GM12864 (cell line): ENCODE results near the gene CFDP1.

Source experiments
- DNase-seq: peaks from one replicate; pipeline ENCODE4 v3.0.0-alpha.2; 2011; ENCODE audit warnings: low read depth
- H3K4me3 ChIP-seq: 2 replicates; pipeline ENCODE4 v1.5.1; 2011; ENCODE audit warnings: mild to moderate bottlenecking, low read depth, low read length, control low read depth
- CTCF ChIP-seq: IDR thresholded peaks from 2 replicates; pipeline ENCODE4 v1.5.1; 2011; ENCODE audit warnings: low read depth, mild to moderate bottlenecking, moderate library complexity, low read length, control low read depth, inconsistent platforms; ENCODE audit errors: missing control alignments

Gene CFDP1

DNA sequence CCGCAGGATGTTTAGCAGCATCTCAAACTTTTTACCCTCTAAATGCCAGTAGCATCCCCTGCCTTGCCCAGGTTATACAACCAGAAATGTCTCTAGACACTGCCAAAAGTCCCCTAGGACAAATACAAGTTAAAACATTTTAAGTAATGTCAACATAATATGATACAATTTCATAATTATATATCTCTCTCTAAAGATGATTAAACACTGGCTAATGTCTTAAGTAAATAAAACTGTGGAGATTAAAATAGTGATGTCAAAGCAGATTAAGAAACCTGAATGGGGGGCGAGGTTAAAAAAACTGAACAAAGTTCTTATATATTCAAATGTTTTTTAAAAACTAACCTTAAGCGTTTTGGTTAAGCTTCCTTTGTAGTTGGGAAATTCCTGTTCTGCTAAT, 62.1 kb downstream of the CFDP1 start:
- TF ChIP-seq CTCF, result no peak
- H3K4me3 ChIP-seq, result no peak overlapping the region
- no peak for DNase-seq

DNA sequence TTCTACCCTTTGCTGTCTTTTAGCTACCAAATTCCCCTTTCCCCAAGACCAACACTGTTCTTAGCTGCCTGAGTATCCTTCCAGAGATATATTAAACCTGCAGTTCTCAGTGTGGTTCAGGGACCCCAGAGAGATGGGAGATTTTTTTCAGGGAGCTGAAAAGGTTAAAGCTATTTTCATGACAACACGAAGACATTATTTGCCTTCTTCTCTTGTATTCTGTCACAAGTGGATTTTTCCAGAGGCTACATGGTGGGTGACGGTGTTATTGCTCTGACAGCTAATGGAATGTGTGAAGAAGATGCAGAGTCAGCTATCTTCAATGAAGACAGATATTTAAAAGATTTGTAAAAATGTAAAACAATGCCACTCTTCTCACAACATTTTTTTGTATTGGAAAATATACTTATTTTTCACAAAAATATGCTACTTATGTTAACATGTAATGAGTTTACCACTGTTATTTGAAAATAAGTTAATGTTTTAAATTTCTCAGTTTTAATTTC, 69.0 kb downstream of the CFDP1 start:
- DNase-seq, result no peak
- TF ChIP-seq CTCF, result no peak
- H3K4me3 ChIP-seq, result no peak overlapping the region

GRCh38 chr16:75362846-75363245, 70.5 kb downstream of the CFDP1 start:
- DNase-seq, result no peak
- no peak for TF ChIP-seq CTCF
- no peak overlapping the region for H3K4me3 ChIP-seq

DNA sequence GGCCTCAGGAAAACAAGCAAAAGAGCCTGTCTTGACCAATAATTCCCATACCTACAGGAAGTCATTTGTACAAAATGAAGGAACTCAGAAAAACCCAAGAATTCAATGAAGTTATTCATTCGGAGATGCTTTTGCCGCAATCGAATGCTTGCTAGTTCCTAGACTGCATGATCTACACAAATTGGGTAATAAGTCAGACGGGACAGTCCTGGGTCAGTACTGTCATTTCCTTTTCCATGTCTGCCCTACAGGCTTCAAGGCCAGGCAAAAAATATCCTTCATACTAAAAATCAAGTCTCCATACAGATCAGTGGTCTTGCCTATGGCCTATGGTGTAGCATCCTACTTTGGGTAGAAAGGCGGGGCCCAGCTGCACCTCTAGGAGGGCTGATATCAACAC, 71.4 kb downstream of the CFDP1 start:
- no peak for TF ChIP-seq CTCF
- DNase-seq, result no peak
- no peak overlapping the region for H3K4me3 ChIP-seq

GRCh38 chr16:75354170-75354569, 79.1 kb downstream of the CFDP1 start:
- H3K4me3 ChIP-seq, result no peak overlapping the region
- no peak for DNase-seq
- TF ChIP-seq CTCF, result no peak

GRCh38 chr16:75351183-75351582, 82.1 kb downstream of the CFDP1 start:
- no peak for DNase-seq
- TF ChIP-seq CTCF, result no peak
- H3K4me3 ChIP-seq, result no peak overlapping the region

GRCh38 chr16:75345711-75346110, 87.6 kb downstream of the CFDP1 start:
- TF ChIP-seq CTCF, result no peak
- no peak overlapping the region for H3K4me3 ChIP-seq
- no peak for DNase-seq
